ENCODE measurements around the gene C2CD3.

DNA sequence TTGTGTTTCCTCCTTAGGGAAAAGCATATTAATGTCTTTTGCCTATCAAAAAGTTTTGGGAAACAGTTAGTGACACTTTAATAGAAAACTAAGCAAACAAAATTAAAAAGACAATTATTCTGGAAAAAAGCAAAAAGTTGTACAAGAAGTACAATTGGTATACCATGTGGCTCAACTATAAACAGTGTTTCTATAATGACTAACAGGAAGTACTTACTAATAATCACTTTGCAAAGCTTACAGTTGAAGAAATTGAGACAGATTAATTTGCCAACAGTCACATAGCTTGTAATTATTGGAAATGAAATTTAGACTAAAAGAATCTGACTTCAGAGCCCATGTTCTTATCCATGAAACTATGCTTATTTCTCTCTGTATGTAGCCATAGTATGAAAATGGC, 25.0 kb upstream of the C2CD3 start:
- TF ChIP-seq, protein P1, sequence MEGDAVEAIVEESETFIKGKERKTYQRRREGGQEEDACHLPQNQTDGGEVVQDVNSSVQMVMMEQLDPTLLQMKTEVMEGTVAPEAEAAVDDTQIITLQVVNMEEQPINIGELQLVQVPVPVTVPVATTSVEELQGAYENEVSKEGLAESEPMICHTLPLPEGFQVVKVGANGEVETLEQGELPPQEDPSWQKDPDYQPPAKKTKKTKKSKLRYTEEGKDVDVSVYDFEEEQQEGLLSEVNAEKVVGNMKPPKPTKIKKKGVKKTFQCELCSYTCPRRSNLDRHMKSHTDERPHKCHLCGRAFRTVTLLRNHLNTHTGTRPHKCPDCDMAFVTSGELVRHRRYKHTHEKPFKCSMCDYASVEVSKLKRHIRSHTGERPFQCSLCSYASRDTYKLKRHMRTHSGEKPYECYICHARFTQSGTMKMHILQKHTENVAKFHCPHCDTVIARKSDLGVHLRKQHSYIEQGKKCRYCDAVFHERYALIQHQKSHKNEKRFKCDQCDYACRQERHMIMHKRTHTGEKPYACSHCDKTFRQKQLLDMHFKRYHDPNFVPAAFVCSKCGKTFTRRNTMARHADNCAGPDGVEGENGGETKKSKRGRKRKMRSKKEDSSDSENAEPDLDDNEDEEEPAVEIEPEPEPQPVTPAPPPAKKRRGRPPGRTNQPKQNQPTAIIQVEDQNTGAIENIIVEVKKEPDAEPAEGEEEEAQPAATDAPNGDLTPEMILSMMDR (IDR thresholded peaks at IDR 0.05; ENCODE audit: low read depth, low read length, missing input control): no peak
- TF ChIP-seq, protein P2, sequence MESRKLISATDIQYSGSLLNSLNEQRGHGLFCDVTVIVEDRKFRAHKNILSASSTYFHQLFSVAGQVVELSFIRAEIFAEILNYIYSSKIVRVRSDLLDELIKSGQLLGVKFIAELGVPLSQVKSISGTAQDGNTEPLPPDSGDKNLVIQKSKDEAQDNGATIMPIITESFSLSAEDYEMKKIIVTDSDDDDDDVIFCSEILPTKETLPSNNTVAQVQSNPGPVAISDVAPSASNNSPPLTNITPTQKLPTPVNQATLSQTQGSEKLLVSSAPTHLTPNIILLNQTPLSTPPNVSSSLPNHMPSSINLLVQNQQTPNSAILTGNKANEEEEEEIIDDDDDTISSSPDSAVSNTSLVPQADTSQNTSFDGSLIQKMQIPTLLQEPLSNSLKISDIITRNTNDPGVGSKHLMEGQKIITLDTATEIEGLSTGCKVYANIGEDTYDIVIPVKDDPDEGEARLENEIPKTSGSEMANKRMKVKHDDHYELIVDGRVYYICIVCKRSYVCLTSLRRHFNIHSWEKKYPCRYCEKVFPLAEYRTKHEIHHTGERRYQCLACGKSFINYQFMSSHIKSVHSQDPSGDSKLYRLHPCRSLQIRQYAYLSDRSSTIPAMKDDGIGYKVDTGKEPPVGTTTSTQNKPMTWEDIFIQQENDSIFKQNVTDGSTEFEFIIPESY (IDR thresholded peaks at IDR 0.05): no peak
- TF ChIP-seq RAD21 (IDR thresholded peaks at IDR 0.05) (no peak), EGR1 (IDR thresholded peaks at IDR 0.05; ENCODE audit: low read depth in 2 of 2) (no peak), YY1 (IDR thresholded peaks at IDR 0.05) (no peak), TAF1 (conservative IDR thresholded peaks at IDR 0.05) (no peak), JUND (IDR thresholded peaks at IDR 0.05) (no peak), SP1 (IDR thresholded peaks at IDR 0.05) (no peak), HNF4A (conservative IDR thresholded peaks at IDR 0.05) (no peak)
- TF ChIP-seq, protein P3, sequence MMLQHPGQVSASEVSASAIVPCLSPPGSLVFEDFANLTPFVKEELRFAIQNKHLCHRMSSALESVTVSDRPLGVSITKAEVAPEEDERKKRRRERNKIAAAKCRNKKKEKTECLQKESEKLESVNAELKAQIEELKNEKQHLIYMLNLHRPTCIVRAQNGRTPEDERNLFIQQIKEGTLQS (IDR thresholded peaks at IDR 0.05): no peak
- TF ChIP-seq, protein P4, sequence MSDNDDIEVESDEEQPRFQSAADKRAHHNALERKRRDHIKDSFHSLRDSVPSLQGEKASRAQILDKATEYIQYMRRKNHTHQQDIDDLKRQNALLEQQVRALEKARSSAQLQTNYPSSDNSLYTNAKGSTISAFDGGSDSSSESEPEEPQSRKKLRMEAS (IDR thresholded peaks at IDR 0.05): no peak
- TF ChIP-seq, protein P5, sequence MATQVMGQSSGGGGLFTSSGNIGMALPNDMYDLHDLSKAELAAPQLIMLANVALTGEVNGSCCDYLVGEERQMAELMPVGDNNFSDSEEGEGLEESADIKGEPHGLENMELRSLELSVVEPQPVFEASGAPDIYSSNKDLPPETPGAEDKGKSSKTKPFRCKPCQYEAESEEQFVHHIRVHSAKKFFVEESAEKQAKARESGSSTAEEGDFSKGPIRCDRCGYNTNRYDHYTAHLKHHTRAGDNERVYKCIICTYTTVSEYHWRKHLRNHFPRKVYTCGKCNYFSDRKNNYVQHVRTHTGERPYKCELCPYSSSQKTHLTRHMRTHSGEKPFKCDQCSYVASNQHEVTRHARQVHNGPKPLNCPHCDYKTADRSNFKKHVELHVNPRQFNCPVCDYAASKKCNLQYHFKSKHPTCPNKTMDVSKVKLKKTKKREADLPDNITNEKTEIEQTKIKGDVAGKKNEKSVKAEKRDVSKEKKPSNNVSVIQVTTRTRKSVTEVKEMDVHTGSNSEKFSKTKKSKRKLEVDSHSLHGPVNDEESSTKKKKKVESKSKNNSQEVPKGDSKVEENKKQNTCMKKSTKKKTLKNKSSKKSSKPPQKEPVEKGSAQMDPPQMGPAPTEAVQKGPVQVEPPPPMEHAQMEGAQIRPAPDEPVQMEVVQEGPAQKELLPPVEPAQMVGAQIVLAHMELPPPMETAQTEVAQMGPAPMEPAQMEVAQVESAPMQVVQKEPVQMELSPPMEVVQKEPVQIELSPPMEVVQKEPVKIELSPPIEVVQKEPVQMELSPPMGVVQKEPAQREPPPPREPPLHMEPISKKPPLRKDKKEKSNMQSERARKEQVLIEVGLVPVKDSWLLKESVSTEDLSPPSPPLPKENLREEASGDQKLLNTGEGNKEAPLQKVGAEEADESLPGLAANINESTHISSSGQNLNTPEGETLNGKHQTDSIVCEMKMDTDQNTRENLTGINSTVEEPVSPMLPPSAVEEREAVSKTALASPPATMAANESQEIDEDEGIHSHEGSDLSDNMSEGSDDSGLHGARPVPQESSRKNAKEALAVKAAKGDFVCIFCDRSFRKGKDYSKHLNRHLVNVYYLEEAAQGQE (IDR thresholded peaks at IDR 0.05): no peak

Data from liver (tissue), 3 donors.